ENCODE measurements around the gene PDZK1IP1.
A peak's percentile ranks its signal among the peaks of the same experiment; 100 is the strongest.
"Not testable (repeated sequence)": the region's sequence is repeated elsewhere in the genome, so short reads cannot be mapped to it uniquely, and the experiment has no call there.

PDZK1IP1 gene

DNA sequence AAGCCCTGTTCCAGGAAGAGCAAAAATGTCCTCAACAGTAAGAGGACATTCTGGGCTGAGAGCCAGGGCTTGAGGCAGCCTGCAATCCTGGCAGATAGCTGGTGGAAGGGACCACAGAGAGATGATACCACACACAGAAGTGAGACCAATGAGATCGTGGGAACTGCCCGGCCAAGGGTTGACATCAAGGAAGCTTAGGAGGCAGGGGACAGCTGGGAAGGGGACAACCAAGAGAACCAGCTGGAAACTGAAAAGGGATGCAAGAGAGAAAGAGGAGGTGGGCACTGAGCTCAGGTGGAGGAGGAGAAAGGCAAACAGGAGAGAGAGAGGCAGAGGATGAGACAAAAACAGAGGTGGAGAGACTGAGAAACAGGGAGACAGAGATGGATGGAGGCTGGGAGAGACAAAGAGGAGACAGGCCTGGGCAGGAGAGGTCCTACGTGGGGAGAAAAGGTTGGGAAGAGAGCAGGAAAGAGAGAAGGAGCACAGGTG is 9.2 kb downstream of the PDZK1IP1 start:
- DNase-seq = no peak

GRCh38 chr1:47179988-47180563 is 9.8 kb downstream of the PDZK1IP1 start:
- no peak for DNase-seq

DNA sequence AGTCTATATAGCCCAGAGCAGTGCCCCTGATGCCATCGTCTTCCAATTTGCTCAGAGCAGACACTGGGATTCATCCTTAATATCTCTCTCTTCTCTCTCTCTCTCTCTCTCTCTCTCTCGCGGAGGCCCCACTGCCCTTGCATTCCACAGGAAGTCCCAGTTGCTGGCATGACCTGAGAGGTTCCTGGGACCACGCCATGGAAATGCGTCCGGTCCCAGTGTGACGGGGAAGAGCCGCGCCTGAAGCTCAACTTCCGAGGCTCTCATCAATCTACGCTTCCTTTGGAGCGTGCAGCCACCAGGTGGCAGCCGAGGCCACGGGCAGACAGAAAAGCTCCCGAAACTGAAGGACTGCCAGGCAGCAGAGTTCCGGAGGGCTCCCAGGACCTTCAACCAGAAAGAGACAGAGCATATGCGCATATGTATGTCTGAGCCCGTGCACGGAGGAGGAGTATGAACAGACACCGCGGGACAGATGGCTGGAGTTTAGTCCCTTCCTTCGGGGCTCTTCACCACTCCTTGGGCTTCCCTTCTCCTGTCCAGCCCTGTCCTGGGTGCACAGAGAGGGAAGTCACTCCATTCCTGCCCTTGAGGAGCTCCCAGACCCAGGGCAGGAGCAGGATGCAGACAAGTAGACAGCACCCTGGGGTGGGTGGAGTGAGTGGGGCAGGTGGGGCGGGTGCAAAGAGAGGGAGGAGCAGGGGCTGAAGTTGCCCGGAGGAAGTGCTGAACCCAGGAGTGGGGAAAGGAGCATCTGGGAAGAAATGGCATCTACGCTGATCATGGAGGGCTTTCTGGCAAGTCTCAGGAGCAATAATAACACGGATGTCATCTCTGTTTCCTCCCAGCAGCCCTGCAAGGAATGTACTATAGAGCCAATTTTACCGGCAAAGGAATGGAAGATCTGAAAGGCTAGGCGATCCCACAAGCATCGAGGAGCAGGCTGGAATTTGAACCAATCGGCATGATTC is 10.5 kb downstream of the PDZK1IP1 start:
- peak; percentile 68 to 70 for DNase-seq

- DNase-seq = no peak
Observed at GRCh38 chr1:47178654-47179016, 11.2 kb downstream of the PDZK1IP1 start.

DNA sequence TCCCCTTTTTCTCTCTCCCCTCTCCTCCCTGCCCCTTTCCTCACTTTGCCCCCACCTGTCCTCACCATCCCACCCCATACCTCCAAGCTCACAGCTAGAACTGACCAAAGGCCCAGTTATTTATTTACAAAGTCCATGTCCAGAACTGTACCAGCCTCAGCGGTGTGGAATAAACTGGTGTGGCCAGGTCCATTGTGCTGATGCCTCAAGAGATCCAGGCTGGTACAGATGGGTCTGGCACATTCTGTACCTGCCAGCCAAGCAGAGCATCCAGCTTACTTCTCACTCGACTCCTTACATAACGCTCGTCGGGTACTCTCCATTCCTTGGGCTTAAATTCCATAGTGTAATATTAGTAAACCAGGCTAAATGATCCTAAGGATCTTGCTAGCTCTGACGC is 11.8 kb downstream of the PDZK1IP1 start:
- no peak for DNase-seq

GRCh38 chr1:47175227-47175934 is 14.5 kb downstream of the PDZK1IP1 start:
- DNase-seq = peak; percentile 34 to 40

- no peak for DNase-seq
Observed at GRCh38 chr1:47174656-47175020, 15.2 kb downstream of the PDZK1IP1 start.

- no peak for DNase-seq
Observed at GRCh38 chr1:47172782-47173181, 17.1 kb downstream of the PDZK1IP1 start.

DNA sequence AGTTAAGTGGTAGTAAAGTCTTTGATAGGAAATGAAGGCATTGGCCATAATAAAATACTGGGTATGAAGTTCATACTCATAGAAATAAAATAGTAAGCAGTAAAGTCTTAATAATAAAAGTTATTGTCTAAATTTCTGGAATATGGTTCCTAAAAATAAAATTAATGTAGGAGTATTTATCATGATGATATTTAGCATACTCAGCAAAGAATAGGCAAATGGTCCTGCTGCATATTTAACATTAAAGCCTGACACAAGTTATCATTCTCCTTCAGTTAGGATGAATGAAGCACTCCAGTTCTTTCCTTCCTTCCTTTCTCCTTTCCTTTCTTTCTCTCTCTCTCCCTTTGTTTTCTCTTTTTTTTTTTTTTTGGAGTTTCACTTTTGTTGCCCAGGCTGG is 25.3 kb downstream of the PDZK1IP1 start:
- no peak for DNase-seq

GRCh38 chr1:47161298-47162040 is 28.4 kb downstream of the PDZK1IP1 start:
- DNase-seq = no peak

DNA sequence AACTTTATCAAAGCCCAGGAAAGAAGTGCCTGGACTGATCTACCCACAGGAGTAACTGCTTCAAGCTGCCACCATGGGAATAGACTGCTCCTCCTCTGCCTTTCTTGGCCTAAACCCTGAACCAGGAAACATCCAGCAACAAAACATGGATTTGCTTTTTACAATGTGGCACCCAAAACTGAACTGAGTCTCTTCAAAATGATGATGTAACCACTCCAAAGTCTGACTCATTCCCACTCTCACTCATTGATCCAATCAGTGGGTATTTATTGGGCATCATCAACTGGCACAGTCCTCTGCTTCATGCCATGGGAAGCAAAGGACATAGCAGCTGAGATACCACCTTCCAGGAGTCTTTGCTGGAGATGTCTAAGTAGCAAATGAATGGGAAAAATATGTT is 29.1 kb downstream of the PDZK1IP1 start:
- no peak for DNase-seq

DNA sequence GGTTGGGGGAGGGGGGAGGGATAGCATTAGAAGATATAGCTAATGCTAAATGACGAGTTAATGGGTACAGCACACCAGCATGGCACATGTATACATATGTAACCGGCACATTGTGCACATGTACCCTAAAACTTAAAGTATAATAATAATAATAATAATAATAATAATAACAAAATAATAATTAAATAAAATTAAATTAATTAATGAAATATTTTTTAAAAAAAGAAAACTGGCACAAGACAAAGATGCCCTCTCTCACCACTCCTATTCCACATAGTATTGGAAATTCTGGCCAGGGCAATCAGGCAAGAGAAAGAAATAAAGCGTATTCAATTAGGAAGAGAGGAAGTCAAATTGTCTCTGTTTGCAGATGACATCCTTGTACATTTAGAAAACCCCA is 31.9 kb downstream of the PDZK1IP1 start:
- not testable (repeated sequence) for DNase-seq

GRCh38 chr1:47156457-47156856 is 33.4 kb downstream of the PDZK1IP1 start:
- DNase-seq = not testable (repeated sequence)

- not testable (repeated sequence) for DNase-seq
Observed at GRCh38 chr1:47149162-47149561, 40.7 kb downstream of the PDZK1IP1 start.

GRCh38 chr1:47147047-47147785 is 42.6 kb downstream of the PDZK1IP1 start:
- no peak for DNase-seq

DNA sequence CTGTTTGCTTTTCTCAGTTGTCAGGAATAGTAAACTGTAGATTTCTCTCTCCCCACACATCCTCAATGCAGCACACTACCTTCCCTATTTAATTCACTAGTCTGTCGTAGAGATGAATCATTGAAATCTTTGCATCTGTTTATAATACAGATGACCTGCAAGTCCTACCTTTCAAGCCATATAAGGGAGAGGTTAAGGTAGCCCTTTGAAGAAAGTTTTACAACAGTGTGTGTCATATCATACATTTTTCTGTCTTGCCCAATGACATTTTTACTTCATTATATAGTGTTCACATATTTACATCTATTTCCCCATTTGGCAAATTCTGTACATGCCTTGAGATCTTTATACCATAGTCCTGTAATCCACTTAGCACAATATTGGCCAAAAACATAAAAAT is 43.3 kb downstream of the PDZK1IP1 start:
- DNase-seq = not testable (repeated sequence)

GRCh38 chr1:47143654-47144053 is 46.2 kb downstream of the PDZK1IP1 start:
- DNase-seq = not testable (repeated sequence)

GRCh38 chr1:47140358-47140757 is 49.5 kb downstream of the PDZK1IP1 start:
- not testable (repeated sequence) for DNase-seq

DNA sequence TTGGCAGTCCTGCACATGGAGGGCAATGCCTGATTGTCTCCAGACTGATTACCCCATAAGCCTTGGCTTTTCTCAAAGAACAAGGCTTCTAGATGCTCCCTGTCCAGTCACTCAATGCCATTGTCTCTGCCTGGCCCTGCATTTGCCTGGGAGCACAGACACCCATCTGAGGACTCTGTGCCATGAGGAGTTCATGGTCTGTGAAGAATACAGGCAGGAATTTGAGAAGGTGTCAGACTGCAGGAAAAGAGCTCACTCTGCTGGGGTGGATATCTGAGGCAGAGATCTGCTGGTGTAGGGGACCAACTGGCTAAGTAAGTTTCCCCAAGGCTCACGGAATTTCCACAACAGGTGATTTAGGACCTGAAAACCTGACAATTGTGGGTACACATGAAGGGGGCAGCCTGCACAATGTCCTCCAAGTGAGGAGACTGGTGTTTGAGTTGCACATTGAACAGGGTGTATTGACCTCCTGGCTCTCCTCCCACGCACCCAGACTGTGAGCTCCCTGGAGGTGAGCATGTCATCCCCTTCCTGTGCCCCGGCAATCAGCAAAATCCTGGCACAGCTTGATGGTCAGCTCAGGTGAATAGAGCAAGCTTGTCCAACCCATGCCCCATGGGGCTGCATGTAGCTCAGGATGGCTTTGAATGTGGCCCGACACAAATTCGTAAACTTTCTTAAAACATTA is 51.8 kb downstream of the PDZK1IP1 start:
- no peak for DNase-seq

DNA sequence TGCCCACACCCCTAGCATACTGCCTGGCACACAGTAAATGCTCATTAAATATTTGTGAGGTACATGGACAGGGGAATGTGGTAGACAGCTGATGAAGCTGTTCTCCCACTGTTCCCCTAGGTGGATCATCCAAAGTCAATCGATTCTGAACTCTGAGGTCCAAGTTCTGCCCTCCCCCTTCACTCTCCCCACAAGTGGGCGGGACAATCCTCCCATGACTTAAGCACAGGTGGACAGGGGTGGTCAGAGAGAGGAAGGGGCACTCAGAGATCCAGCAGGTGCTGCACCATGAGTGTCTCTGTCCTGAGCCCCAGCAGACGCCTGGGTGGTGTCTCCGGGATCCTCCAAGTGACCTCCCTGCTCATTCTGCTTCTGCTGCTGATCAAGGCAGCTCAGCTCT is 52.6 kb downstream of the PDZK1IP1 start, which contains the start of gene CYP4A22:
CYP4A22 (plus strand) TSS at position 244 of the 400 bp plus-strand sequence; CDS start at position 289, 45 bp downstream.
- no peak for DNase-seq

Measured in CD4-positive, alpha-beta T cell treated with Interleukin-4 for 1 hour (primary cell).